Ramos (cell line): ENCODE data around the gene RAB40B.

Experiments
- in situ Hi-C: fragments of 300-500 bp; cut with MboI; formaldehyde crosslinking; loops from one replicate; pipeline ENCODE4 v1.14.3; 2022; ENCODE audit warnings: low sequenced_read_pairs; ENCODE audit not compliant: unreplicated experiment

RAB40B gene

GRCh38 chr17:82630212-82630611 lies 68.3 kb downstream of the RAB40B start:
- in situ Hi-C loops, result no loop called here

GRCh38 chr17:82629748-82630147 lies 68.8 kb downstream of the RAB40B start:
- in situ Hi-C loops, result no loop called here

- in situ Hi-C loops, result no loop called here
Observed at GRCh38 chr17:82627405-82627804, 71.1 kb downstream of the RAB40B start.

GRCh38 chr17:82623707-82624106 lies 74.8 kb downstream of the RAB40B start:
- in situ Hi-C loops, result no loop called here

GRCh38 chr17:82619641-82620040 lies 78.9 kb downstream of the RAB40B start:
- in situ Hi-C loops, result no loop called here

- in situ Hi-C loops, result no loop called here
Observed at GRCh38 chr17:82619211-82619610, 79.3 kb downstream of the RAB40B start.

- in situ Hi-C loops, result no loop called here
Observed at GRCh38 chr17:82616021-82616711, 82.3 kb downstream of the RAB40B start.

- in situ Hi-C loops, result no loop called here
Observed at GRCh38 chr17:82615084-82616020, 83.1 kb downstream of the RAB40B start.

- in situ Hi-C loops, result no loop called here
Observed at GRCh38 chr17:82614095-82614631, 84.3 kb downstream of the RAB40B start.

- in situ Hi-C loops, result no loop called here
Observed at GRCh38 chr17:82613283-82614094, 85.0 kb downstream of the RAB40B start.

- in situ Hi-C loops, result no loop called here
Observed at GRCh38 chr17:82611140-82612058, 87.1 kb downstream of the RAB40B start.

GRCh38 chr17:82609655-82610054 lies 88.8 kb downstream of the RAB40B start:
- in situ Hi-C loops, result no loop called here

- in situ Hi-C loops, result no loop called here
Observed at GRCh38 chr17:82608816-82609215, 89.7 kb downstream of the RAB40B start.

- in situ Hi-C loops, result no loop called here
Observed at GRCh38 chr17:82605939-82606600, 92.4 kb downstream of the RAB40B start.
